ENCODE measurements around the gene DENND11. TPM values are rescaled to one million over a fixed set of nuclear protein-coding genes. Genes with fewer than 3 reads are reported as not detected.

Gene DENND11
- total and polyA plus RNA-seq, 8 donors = 5.8 to 80.2 (median 13.9) TPM

DNA sequence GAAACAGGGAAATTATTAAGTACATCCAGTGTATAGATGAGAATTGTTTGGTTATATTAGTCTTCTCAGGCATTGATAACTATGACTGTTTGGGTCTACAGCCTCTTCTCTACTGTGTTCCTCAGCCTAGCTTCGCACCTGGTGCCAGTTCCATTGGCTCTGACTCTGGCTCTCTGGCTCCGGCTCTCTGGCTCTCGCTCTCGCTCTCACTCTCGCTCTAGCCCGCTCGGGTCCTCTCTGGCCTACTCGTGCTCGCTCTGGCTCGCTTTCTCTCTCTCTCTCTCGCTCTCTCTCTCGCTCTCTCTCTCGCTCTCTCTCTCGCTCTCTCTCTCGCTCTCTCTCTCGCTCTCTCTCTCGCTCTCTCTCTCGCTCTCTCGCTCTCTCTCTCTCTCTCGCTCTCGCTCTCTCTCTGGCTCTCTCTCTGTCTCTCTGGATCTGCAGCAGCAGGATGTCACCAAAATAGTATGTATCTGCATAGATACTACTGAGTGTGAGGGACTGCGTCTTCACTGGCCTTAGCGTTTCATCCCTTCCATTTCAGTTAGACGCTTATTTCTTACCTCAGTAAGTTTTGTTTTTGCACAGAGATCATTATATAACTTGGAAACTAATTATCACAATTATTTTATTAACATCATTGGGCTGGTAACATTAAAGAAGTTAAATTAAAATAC lies 29.6 kb upstream of the DENND11 start:
- no peak overlapping the region for H3K27ac ChIP-seq
- H3K36me3 ChIP-seq = peaks cover 0 to 6% (median 0%) of the 10 kb centered on the region in 4 donors
- no peaks in the 10 kb centered on the region for H3K27me3 ChIP-seq
- no peaks in the 10 kb centered on the region for H3K4me1 ChIP-seq
- 74 to 83% (median 79%) methylated on average over 21 to 24 of the region's 24 CpGs for WGBS, 5 donors
- DNase-seq = no peak
- intact Hi-C loops (cut with DNase I; ENCODE audit: low total_unique reads) = no loop called here
- H3K9me3 ChIP-seq = no peaks in the 10 kb centered on the region
- no peak overlapping the region for H3K4me3 ChIP-seq
- TF ChIP-seq EP300 (IDR thresholded peaks at IDR 0.05) = no peak
- TF ChIP-seq POLR2A (IDR thresholded peaks at IDR 0.05) = no peak

DNA sequence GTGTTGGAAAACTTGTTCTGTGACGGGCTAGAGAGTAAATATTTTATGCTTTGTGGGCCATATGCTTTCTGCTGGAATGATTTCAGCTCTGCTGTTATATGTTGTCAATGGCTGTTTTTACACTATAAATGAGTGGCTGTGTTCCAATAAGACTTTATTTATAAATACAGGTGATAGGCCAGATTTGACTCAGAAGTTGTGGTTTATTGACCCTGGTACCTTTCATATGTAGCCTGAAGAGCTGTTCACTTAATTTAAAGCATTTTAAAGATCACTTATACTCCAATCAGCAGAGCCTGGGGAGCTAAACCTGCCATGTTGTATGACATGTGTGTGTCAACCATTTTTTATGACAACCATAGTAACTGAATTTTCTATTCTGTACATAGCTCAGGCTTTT lies 27.1 kb upstream of the DENND11 start:
- TF ChIP-seq POLR2A (IDR thresholded peaks at IDR 0.05) (no peak), POLR2AphosphoS5 (IDR thresholded peaks at IDR 0.05) (no peak), EP300 (IDR thresholded peaks at IDR 0.05) (no peak), CTCF (IDR thresholded peaks at IDR 0.05) (no peak)
- Histone ChIP-seq H3K27me3 (no peaks in the 10 kb centered on the region), H3K4me1 (no peaks in the 10 kb centered on the region), H3K4me3 (no peak overlapping the region), H3K27ac (no peak overlapping the region), H3K9me3 (no peaks in the 10 kb centered on the region), H3K36me3 (peaks cover 0 to 16% (median 0%) of the 10 kb centered on the region in 4 donors)
- intact Hi-C loops (cut with DNase I; ENCODE audit: low total_unique reads) = no loop called here
- WGBS, 5 donors = 78 to 100% (median 93%) methylated on average over 1 of the region's 1 CpG
- DNase-seq = no peak

DNA sequence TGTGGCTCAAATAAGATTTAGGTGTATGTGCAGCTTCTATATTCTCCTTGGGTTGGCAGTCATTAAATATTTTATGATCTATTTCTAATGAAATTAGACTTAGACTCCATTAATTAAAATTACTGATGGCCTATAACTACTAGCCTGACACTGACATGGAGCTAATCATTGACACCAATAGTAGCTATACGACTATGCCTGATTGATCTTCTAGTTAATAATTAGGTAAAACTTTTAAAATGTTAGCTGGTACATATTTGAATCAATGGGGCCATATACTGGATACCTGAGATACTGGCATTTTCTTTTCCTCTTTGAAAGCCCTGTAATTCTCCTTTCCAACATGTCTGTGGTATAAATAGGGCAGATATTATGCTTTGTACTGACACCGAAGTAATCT lies 20.6 kb upstream of the DENND11 start:
- DNase-seq = no peak
- TF ChIP-seq CTCF (IDR thresholded peaks at IDR 0.05) = no peak
- no peak for TF ChIP-seq EP300 (IDR thresholded peaks at IDR 0.05)
- TF ChIP-seq POLR2A (IDR thresholded peaks at IDR 0.05) = no peak
- TF ChIP-seq POLR2AphosphoS5 (IDR thresholded peaks at IDR 0.05) = no peak
- intact Hi-C loops (cut with DNase I; ENCODE audit: low total_unique reads) = no loop called here
- no peaks in the 10 kb centered on the region for H3K9me3 ChIP-seq
- H3K27ac ChIP-seq = no peak overlapping the region
- H3K4me1 ChIP-seq = no peaks in the 10 kb centered on the region
- WGBS, 5 donors = 81 to 90% (median 83%) methylated on average over 2 of the region's 2 CpGs
- no peak overlapping the region for H3K4me3 ChIP-seq
- H3K27me3 ChIP-seq = no peaks in the 10 kb centered on the region
- H3K36me3 ChIP-seq = peaks cover 0 to 16% (median 0%) of the 10 kb centered on the region in 4 donors

- intact Hi-C loops (cut with DNase I; ENCODE audit: low total_unique reads) = no loop called here
- DNase-seq = no peak
- H3K4me1 ChIP-seq = no peaks in the 10 kb centered on the region
- H3K36me3 ChIP-seq = peaks cover 0 to 4% (median 0%) of the 10 kb centered on the region in 4 donors
- H3K4me3 ChIP-seq = no peak overlapping the region
- no peak overlapping the region for H3K27ac ChIP-seq
- WGBS, 5 donors = 84 to 96% (median 95%) methylated on average over 1 of the region's 1 CpG
- no peaks in the 10 kb centered on the region for H3K27me3 ChIP-seq
- H3K9me3 ChIP-seq = no peaks in the 10 kb centered on the region
- TF ChIP-seq POLR2A (IDR thresholded peaks at IDR 0.05) = no peak
- TF ChIP-seq CTCF (IDR thresholded peaks at IDR 0.05) = no peak
- TF ChIP-seq EP300 (IDR thresholded peaks at IDR 0.05) = no peak
- TF ChIP-seq POLR2AphosphoS5 (IDR thresholded peaks at IDR 0.05) = no peak
These were observed 15.5 kb upstream of the DENND11 start for GRCh38 chr7:141717450-141717849.

Measured in stomach (tissue), 9 donors.